SU-DHL-6 (cell line): ENCODE measurements around the gene DISP3.

Experiments used
- EZH2phosphoT487 ChIP-seq: fragments of 200-600 bp; sonication (generic), shearing (Covaris generic); conservative IDR thresholded peaks from 2 replicates; pipeline ENCODE4 v1.6.1; 2018; ENCODE audit warnings: mild to moderate bottlenecking, antibody characterized with exemption, low read length, moderate library complexity, mixed read lengths
- TF ChIP-seq, protein P1 (sequence below): fragments of 200-600 bp; sonication (generic); IDR thresholded peaks from one replicate; pipeline ENCODE4 v1.5.1; 2017; ENCODE audit warnings: antibody characterized with exemption, mild to moderate bottlenecking, low read length, moderate library complexity; ENCODE audit not compliant: insufficient read depth, poor library complexity, severe bottlenecking

DNA sequence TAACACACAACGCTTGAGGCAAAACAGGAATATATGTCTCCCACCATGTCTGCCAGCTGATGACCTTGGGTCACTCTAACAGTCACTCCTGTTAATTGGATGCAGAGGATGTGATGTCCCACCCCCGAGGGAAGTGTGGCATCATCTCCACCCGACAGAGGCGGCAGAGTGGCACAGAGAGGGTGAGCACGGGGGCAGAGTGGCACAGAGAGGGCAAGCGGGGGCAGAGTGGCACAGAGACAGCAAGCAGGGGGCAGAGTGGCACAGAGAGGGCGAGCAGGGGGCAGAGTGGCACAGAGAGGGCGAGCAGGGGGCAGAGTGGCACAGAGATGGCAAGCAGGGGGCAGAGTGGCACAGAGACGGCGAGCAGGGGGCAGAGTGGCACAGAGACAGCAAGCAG lies 44.3 kb downstream of the DISP3 start:
- TF ChIP-seq, protein P1, sequence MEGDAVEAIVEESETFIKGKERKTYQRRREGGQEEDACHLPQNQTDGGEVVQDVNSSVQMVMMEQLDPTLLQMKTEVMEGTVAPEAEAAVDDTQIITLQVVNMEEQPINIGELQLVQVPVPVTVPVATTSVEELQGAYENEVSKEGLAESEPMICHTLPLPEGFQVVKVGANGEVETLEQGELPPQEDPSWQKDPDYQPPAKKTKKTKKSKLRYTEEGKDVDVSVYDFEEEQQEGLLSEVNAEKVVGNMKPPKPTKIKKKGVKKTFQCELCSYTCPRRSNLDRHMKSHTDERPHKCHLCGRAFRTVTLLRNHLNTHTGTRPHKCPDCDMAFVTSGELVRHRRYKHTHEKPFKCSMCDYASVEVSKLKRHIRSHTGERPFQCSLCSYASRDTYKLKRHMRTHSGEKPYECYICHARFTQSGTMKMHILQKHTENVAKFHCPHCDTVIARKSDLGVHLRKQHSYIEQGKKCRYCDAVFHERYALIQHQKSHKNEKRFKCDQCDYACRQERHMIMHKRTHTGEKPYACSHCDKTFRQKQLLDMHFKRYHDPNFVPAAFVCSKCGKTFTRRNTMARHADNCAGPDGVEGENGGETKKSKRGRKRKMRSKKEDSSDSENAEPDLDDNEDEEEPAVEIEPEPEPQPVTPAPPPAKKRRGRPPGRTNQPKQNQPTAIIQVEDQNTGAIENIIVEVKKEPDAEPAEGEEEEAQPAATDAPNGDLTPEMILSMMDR = no peak
- no peak for TF ChIP-seq EZH2phosphoT487
